ENCODE measurements around the gene LTB4R2.

LTB4R2 gene

DNA sequence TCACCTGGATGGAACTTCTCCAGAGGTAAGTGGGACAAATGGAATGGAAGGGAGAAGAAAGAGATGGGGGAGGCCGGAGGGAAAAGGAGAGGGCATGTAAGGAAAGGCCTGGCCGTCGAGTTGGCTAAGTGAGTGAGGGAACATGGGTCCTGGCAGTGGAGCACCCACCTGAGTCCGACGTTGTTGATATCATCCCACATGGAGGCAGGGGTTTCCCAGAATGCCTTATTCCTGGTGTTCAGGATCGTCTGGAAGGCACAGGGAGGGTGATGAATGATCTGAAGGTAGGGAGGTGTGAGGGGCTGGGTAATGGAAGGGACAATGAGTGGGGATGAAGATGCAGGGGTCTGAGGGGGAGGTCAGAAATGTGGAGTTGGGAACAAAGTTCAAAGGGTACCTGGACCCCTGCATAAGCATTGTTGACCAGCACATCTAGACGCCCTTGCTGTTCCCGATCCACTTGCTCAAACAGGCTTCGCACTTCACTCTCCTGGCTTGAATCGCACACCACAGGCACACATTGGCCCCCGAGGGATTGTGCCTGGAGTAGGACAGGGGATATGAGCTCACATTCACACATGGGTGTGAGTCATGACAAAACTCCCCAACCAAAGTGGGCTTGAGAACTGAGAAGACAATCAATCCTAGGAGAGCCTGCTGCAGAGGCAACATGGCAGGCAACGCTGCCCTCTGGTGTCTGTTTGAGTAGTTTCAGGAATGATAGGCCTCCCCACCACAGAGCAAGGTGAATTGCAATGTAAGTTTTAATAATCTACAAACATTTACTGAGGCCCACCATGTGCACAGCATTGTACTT lies 13.4 kb upstream of the LTB4R2 start:
- H3K9ac ChIP-seq (ENCODE audit: low read length) = no peak overlapping the region
- no peak overlapping the region for H3K4me3 ChIP-seq (ENCODE audit: low read length)
- peaks cover 13% of the 10 kb centered on the region for H3K4me1 ChIP-seq (ENCODE audit: control insufficient read depth, insufficient read depth, low read length)
- H3K36me3 ChIP-seq (ENCODE audit: control insufficient read depth, insufficient read depth, low read length) = peaks cover 26% of the 10 kb centered on the region
- H3K27me3 ChIP-seq (ENCODE audit: control insufficient read depth, insufficient read depth, low read length) = no peaks in the 10 kb centered on the region
- H3K27ac ChIP-seq (ENCODE audit: low read depth, low read length) = no peak overlapping the region

DNA sequence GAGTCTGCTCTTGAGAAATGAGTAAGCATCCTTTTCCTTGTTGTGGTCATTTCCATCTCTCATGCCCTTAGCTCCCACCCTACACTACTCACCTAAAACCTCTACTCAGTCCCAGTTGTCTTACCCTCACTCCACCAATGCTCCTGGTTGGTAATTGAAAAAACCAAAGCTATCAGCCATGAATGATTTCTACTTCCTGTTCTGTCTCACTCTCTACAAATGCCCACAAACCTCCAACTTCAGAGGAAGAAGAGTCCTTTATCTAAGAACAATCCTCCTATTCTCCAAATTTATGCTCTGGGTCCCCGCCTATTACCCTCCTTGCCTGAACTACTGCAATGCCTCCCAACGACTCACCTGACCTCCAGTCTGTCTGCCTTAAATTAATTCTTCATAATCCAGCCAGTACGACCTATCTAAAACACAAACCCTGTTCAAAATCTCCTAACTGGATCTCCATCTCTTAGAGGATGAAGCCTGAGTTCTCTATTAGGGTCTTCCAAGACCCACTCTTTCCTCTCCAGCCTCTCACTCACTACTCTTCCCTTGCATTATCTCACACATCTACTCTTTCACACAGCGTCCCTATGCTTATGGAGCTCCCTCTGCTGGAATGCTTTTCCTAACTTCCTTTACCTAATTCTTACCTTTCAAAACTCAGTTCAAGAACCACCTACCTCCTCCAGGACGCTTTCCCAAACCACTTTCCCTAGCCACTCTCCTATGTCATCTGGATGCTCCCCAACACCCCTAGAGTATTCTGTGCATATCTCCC lies 12.6 kb upstream of the LTB4R2 start:
- Histone ChIP-seq H3K4me1 (ENCODE audit: control insufficient read depth, insufficient read depth, low read length) (peaks cover 13% of the 10 kb centered on the region), H3K36me3 (ENCODE audit: control insufficient read depth, insufficient read depth, low read length) (peaks cover 24% of the 10 kb centered on the region), H3K4me3 (ENCODE audit: low read length) (peak overlapping the region; percentile 21), H3K27me3 (ENCODE audit: control insufficient read depth, insufficient read depth, low read length) (no peaks in the 10 kb centered on the region), H3K27ac (ENCODE audit: low read depth, low read length) (no peak overlapping the region), H3K9ac (ENCODE audit: low read length) (no peak overlapping the region)

DNA sequence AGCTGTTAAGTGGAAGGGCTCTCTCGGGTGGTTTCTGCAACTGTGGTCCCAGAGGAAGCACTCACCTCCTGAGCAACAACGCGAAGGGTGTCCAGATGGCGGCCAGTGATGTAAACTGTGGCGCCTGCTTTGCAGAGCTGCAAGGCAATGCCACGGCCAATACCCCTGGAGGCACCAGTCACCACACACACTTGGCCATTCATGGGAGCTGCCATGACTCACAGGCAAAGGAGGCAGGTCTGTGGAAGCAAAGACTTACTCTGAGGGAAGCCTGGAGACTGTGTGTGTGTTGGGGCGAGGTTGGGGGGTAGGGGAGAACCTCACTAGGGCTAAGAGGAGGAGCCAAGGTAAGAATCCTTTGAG lies 11.1 kb upstream of the LTB4R2 start:
- no peaks in the 10 kb centered on the region for H3K27me3 ChIP-seq (ENCODE audit: control insufficient read depth, insufficient read depth, low read length)
- peaks cover 31% of the 10 kb centered on the region for H3K36me3 ChIP-seq (ENCODE audit: control insufficient read depth, insufficient read depth, low read length)
- peak overlapping the region; percentile 98 for H3K4me3 ChIP-seq (ENCODE audit: low read length)
- peak overlapping the region; percentile 85 for H3K27ac ChIP-seq (ENCODE audit: low read depth, low read length)
- peak overlapping the region; percentile 93 for H3K9ac ChIP-seq (ENCODE audit: low read length)
- H3K4me1 ChIP-seq (ENCODE audit: control insufficient read depth, insufficient read depth, low read length) = peaks cover 13% of the 10 kb centered on the region

DNA sequence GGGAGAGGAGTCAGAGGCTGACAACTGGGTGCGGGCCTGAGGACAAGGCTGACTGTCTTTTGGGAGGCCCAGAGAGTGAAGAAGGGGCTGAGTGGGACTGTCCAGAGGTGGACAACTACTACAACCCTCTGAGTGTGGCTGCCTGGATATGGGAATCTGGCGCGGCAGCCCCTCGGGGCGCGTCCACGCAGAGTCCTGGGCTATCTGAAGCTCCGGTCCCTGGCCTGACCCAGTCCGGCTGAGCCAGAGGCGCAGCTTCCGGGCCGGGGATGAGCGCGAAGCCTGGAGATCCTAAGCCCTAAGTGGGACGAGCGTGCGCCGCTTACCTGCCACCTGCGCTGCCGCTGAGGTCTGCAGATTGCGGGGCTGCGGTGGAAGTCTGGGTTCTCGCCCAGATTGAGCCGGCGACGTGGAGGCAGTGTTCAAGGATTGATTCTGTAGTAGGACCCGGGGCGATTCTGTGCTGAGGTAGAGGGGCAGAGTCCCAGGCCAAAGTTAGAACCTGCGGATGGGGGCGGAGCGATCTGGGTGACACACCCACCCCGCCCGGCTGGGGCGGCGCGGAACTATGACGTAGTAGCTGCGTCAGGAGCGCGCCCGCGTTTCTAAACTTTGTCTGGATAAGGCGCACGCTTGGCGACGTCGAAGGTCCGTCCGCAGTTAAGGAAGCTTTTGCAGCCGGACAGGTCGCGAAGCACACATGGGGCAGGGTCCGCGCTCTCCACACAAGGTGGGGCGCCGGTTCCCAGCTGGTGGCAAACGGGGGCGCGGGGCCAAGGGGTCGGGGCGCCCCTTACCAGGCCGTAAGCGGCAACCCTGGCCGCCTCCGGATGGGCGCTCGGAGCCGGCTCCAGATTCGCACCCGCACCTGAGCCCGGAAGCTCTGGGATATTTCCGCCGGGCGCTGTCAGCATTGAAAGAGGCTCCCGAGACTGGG lies 10.4 kb upstream of the LTB4R2 start, which contains the start of the genes DHRS1 and NOP9:
Gene DHRS1, minus strand, starts transcription at position 526 of the 937 bp plus-strand sequence. CDS start 674 bp downstream, outside the sequence.
Gene NOP9, plus strand, starts transcription at position 596 of the 937 bp plus-strand sequence. Its CDS starts 105 bp downstream, at position 701.
- H3K4me1 ChIP-seq (ENCODE audit: control insufficient read depth, insufficient read depth, low read length) = peaks cover 13% of the 10 kb centered on the region
- H3K36me3 ChIP-seq (ENCODE audit: control insufficient read depth, insufficient read depth, low read length) = peaks cover 37% of the 10 kb centered on the region

DNA sequence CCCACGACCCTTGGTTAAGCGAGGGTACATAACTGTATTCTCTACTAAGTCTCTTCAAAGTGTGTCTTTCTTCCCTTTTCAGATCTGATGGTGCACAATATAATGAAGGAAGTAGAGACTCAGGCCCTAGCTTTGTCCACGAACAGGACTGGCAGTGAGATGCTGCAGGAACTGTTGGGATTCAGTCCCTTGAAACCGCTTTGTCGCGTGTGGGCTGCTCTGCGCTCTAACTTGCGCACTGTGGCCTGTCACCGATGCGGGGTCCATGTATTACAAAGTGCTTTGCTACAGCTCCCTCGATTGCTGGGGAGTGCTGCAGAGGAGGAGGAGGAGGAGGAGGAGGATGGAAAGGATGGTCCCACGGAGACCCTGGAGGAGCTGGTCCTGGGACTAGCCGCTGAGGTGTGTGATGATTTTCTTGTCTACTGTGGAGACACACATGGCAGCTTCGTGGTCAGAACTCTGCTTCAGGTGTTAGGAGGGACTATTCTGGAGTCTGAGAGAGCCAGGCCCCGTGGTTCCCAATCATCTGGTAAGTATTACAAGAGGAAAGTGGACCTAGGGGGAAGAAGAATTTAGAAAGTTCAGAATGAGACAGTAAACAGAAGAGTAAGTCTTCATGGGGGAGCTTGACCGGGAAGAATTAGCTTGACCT lies 9.5 kb upstream of the LTB4R2 start:
- H3K27ac ChIP-seq (ENCODE audit: low read depth, low read length) = peak overlapping the region; percentile 85
- peaks cover 45% of the 10 kb centered on the region for H3K36me3 ChIP-seq (ENCODE audit: control insufficient read depth, insufficient read depth, low read length)
- H3K4me1 ChIP-seq (ENCODE audit: control insufficient read depth, insufficient read depth, low read length) = peaks cover 13% of the 10 kb centered on the region
- H3K27me3 ChIP-seq (ENCODE audit: control insufficient read depth, insufficient read depth, low read length) = no peaks in the 10 kb centered on the region
- peak overlapping the region; percentile 98 for H3K4me3 ChIP-seq (ENCODE audit: low read length)
- peak overlapping the region; percentile 45 for H3K9ac ChIP-seq (ENCODE audit: low read length)

More for the DNA sequence above, 10.4 kb upstream of the LTB4R2 start, which contains the start of the genes DHRS1 and NOP9:
- Histone ChIP-seq H3K9ac (ENCODE audit: low read length) (peak within 1 kb of the TSS; percentile 93), H3K27me3 (ENCODE audit: control insufficient read depth, insufficient read depth, low read length) (no peaks in the 10 kb centered on the region), H3K4me3 (ENCODE audit: low read length) (peak within 1 kb of the TSS; percentile 98), H3K27ac (ENCODE audit: low read depth, low read length) (peak within 1 kb of the TSS; percentile 85)

DNA sequence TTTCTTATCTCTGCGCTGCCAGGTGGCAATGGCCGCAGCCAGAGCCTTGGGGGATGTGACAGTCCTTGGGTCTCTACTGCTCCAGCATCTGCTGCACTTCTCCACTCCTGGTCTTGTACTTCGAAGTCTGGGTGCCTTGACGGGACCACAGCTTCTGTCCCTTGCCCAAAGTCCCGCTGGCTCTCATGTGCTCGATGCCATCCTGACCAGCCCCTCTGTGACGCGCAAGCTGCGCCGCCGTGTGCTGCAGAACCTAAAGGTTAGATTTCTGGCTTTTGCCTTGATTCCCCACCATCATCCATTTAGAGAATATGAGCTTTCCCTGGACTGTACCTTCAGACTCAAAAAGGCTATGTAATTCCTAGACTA lies 5.9 kb upstream of the LTB4R2 start:
- H3K27me3 ChIP-seq (ENCODE audit: control insufficient read depth, insufficient read depth, low read length) = no peaks in the 10 kb centered on the region
- H3K27ac ChIP-seq (ENCODE audit: low read depth, low read length) = no peak overlapping the region
- H3K9ac ChIP-seq (ENCODE audit: low read length) = no peak overlapping the region
- peaks cover 10% of the 10 kb centered on the region for H3K4me1 ChIP-seq (ENCODE audit: control insufficient read depth, insufficient read depth, low read length)
- no peak overlapping the region for H3K4me3 ChIP-seq (ENCODE audit: low read length)
- H3K36me3 ChIP-seq (ENCODE audit: control insufficient read depth, insufficient read depth, low read length) = peaks cover 47% of the 10 kb centered on the region

DNA sequence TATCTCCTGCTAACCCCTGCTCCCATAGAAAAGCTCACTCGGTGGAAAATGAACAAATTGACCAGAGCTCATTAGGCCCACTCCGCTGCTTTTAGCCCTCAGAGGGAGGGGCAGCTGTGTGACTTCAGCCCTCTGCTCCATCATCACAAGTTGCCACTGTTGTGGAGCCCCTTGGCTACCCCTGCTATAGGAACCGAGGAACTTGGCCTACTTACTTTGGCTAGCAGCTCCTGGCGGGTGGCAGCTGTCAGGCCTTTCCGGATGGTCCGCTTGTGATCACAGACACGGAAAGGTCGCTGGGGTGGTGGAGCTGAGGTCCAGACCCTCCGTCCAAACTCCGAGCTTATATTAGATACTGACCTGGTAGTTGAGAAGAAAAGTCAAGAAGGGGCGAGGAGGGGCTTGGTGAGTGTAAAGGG lies 2.8 kb upstream of the LTB4R2 start:
- peaks cover 8% of the 10 kb centered on the region for H3K4me1 ChIP-seq (ENCODE audit: control insufficient read depth, insufficient read depth, low read length)
- no peak overlapping the region for H3K27ac ChIP-seq (ENCODE audit: low read depth, low read length)
- H3K36me3 ChIP-seq (ENCODE audit: control insufficient read depth, insufficient read depth, low read length) = peaks cover 43% of the 10 kb centered on the region
- no peak overlapping the region for H3K9ac ChIP-seq (ENCODE audit: low read length)
- no peak overlapping the region for H3K4me3 ChIP-seq (ENCODE audit: low read length)
- no peaks in the 10 kb centered on the region for H3K27me3 ChIP-seq (ENCODE audit: control insufficient read depth, insufficient read depth, low read length)

DNA sequence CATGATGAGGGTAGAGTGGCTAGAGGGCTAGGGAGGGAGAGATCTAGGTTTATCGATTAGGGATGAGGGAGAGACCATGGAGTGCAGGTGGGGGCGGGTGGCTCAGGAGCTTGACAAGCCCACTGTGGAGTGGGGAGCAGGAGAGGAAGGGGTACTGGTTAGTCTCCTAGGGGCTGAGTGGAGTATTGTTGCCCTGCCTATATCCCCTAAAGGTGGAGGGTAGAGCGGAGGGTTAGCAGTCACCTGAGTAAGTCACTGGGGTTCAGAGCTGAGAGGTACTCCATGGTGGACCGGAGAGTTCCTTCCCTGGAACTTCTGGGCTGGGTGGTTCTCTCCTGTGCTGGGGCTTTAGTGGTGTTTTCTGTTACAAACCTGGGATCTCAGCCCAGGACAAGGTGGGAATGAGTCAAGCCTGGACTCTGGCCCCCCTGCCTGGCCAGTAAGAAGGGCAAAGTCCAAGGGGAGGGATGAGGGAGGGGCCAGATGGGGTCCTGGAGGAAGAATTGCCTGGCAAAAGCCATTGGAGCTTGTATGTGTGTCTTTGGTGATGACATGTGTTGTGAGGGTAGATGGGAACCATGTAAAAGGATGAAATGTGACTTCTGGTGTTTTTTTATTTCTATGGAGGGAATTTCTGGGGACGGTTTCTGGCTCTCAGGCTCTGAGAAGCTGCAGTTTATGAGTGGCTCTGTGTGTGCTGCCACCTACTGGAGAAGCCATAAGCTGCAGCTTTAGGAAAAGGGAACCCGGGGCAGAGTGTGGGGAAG lies 2.2 kb upstream of the LTB4R2 start, which contains the start of gene CIDEB:
Gene CIDEB, minus strand, starts transcription at position 403 of the 767 bp plus-strand sequence. Its CDS starts 119 bp downstream, at position 284.
- Histone ChIP-seq H3K4me3 (ENCODE audit: low read length) (no peak within 1 kb of the TSS), H3K27ac (ENCODE audit: low read depth, low read length) (no peak within 1 kb of the TSS), H3K27me3 (ENCODE audit: control insufficient read depth, insufficient read depth, low read length) (no peaks in the 10 kb centered on the region), H3K4me1 (ENCODE audit: control insufficient read depth, insufficient read depth, low read length) (peaks cover 8% of the 10 kb centered on the region), H3K9ac (ENCODE audit: low read length) (no peak within 1 kb of the TSS), H3K36me3 (ENCODE audit: control insufficient read depth, insufficient read depth, low read length) (peaks cover 37% of the 10 kb centered on the region)

DNA sequence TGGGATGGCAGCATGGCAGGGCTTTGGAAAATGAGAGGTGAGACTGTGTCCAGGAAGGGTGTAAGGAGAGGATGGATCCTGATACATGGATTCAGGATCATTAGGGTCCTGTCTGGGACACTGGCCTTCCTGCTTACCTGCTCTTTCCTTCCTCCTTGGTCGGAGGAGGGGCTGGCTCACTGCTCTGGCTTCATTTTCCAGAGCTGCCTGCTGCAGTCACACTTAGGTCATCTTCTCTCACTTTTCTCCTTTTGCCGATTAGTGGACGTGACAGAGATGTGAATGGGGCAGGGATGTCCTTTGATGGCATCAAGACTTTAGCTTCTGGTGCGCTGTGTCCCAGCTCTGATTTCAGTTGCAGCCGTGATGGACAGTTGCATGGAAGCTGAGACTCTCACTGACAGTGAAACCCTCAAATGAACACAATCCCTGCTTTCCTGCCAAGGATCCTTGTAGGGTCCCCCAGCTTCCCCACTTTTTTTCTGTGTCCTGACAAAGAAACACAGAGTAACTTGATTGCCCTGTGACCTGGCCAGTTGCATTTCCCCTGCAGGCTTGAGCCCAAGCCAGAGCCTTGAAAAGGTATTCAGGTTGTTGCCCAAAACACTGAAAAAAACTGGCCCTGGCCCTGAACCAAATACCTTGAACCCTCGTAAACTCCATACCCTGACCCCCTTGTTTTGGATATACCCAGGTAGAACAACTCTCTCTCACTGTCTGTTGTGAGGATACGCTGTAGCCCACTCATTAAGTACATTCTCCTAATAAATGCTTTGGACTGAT lies 1.4 kb upstream of the LTB4R2 start:
- no peaks in the 10 kb centered on the region for H3K27me3 ChIP-seq (ENCODE audit: control insufficient read depth, insufficient read depth, low read length)
- H3K36me3 ChIP-seq (ENCODE audit: control insufficient read depth, insufficient read depth, low read length) = peaks cover 32% of the 10 kb centered on the region
- no peak overlapping the region for H3K27ac ChIP-seq (ENCODE audit: low read depth, low read length)
- H3K4me3 ChIP-seq (ENCODE audit: low read length) = no peak overlapping the region
- H3K4me1 ChIP-seq (ENCODE audit: control insufficient read depth, insufficient read depth, low read length) = peaks cover 8% of the 10 kb centered on the region
- no peak overlapping the region for H3K9ac ChIP-seq (ENCODE audit: low read length)

DNA sequence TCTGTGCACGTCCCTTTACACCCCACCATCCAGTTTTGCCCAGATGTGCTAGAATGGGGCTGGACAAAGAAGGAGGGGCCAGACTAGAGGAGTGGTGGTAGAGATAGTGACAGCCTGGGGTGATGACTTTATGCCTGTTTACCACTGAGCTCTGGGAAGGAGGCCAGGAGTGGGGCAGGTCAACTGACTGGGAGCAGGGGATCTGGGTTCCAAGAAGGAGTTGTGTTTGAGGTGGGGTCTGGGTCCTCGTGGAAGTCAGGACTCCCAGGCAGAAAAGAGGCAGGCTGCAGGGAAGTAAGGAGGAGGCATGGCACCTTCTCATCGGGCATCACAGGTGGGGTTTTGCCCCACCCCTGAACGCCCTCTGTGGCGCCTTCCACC lies 315 bp downstream of the LTB4R2 start:
- peak overlapping the region; percentile 59 for H3K27ac ChIP-seq (ENCODE audit: low read depth, low read length)
- no peak overlapping the region for H3K9ac ChIP-seq (ENCODE audit: low read length)
- H3K4me3 ChIP-seq (ENCODE audit: low read length) = peak overlapping the region; percentile 67
- no peaks in the 10 kb centered on the region for H3K27me3 ChIP-seq (ENCODE audit: control insufficient read depth, insufficient read depth, low read length)
- peaks cover 8% of the 10 kb centered on the region for H3K4me1 ChIP-seq (ENCODE audit: control insufficient read depth, insufficient read depth, low read length)
- H3K36me3 ChIP-seq (ENCODE audit: control insufficient read depth, insufficient read depth, low read length) = peaks cover 16% of the 10 kb centered on the region

All from rectal smooth muscle tissue (tissue), 1 donor.